Natural killer cell (primary cell): Measurements from ENCODE around the gene TNFRSF12A. TPM values are rescaled to one million over a fixed set of nuclear protein-coding genes. Genes with fewer than 3 reads are reported as not detected.

Experiments used
- ATAC-seq, 3 donors: fragments of 150-1000 bp in 2 of 3; fragments of 200-7000 bp in 1 of 3; cut with Tn5 transposase; 1 replicate in 1 of 3; 2 replicates in 2 of 3; pipeline ENCODE4 v1.10.0; 2021; ENCODE audit warnings: mild to moderate bottlenecking in 2 of 3, moderate library complexity in 2 of 3
- DNase-seq, 2 donors: peaks; one replicate each; pipeline versions ENCODE4 v3.0.0 to v3.0.0-alpha.2; 2013 to 2021; ENCODE audit warnings: mixed read lengths in 1 of 2
- H3K27ac ChIP-seq: one replicate; pipeline ENCODE4 v1.5.1; 2013; ENCODE audit warnings: mild to moderate bottlenecking, low read length
- H3K27me3 ChIP-seq: one replicate; pipeline ENCODE4 v1.6.1; 2013; ENCODE audit warnings: low read length; ENCODE audit not compliant: control insufficient read depth, insufficient read depth
- H3K36me3 ChIP-seq: one replicate; pipeline ENCODE4 v1.6.1; 2013; ENCODE audit warnings: low read length; ENCODE audit not compliant: control insufficient read depth, insufficient read depth
- H3K4me1 ChIP-seq: one replicate; pipeline ENCODE4 v1.6.1; 2013; ENCODE audit warnings: low read length; ENCODE audit not compliant: control insufficient read depth, insufficient read depth
- H3K4me3 ChIP-seq: one replicate; pipeline ENCODE4 v1.5.1; 2013; ENCODE audit warnings: low read length
- H3K9me3 ChIP-seq: one replicate; pipeline ENCODE4 v1.6.1; 2013; ENCODE audit warnings: low read length; ENCODE audit not compliant: control insufficient read depth, insufficient read depth
- H3K27ac Mint-ChIP-seq, 2 donors: one replicate each; pipeline ENCODE4 v1.8.0; 2022; ENCODE audit warnings: mild to moderate bottlenecking in 2 of 2, mixed read lengths in 2 of 2, moderate library complexity in 1 of 2
- H3K27me3 Mint-ChIP-seq, 2 donors: one replicate each; pipeline ENCODE4 v1.8.0; 2022; ENCODE audit warnings: low read depth in 2 of 2, mixed read lengths in 2 of 2
- H3K36me3 Mint-ChIP-seq: one replicate; pipeline ENCODE4 v1.8.0; 2022; ENCODE audit warnings: mixed read lengths
- H3K4me1 Mint-ChIP-seq, 2 donors: one replicate each; pipeline ENCODE4 v1.8.0; 2022; ENCODE audit warnings: mixed read lengths in 2 of 2
- H3K4me3 Mint-ChIP-seq: one replicate; pipeline ENCODE4 v1.8.0; 2022; ENCODE audit warnings: mild to moderate bottlenecking, moderate library complexity, mixed read lengths
- H3K9me3 Mint-ChIP-seq, 2 donors: one replicate each; pipeline ENCODE4 v1.8.0; 2022; ENCODE audit warnings: mixed read lengths in 2 of 2
- WGBS: methylation state at CpG from one replicate; pipeline ENCODE4 v1.1.7; 2013; ENCODE audit warnings: missing lambda C conversion rate; ENCODE audit not compliant: insufficient coverage; 5-methylcytosine and 5-hydroxymethylcytosine counted together
- intact Hi-C: fragments of 100-400 bp; cut with micrococcal nuclease; formaldehyde crosslinking; loops from one replicate; pipeline ENCODE4 v1.14.2; 2022
- total RNA-seq, 4 donors: library from RNA; stranded (reverse); fragments of 120-200 nt in 1 of 4; gene quantifications; one replicate each; pipeline versions ENCODE4 v1.2.3 to v1.2.4, GENCODE V29; 2013 to 2022
- TF ChIP-seq, protein P1 (sequence below): fragments of 200-600 bp; IDR thresholded peaks from one replicate; pipeline ENCODE4 v1.8.0; 2022; ENCODE audit warnings: antibody characterized with exemption

Gene TNFRSF12A
- total RNA-seq, 3 donors from 2014 or later (not counting 1 experiment from before 2014, with no cell fraction given) = 2.4 to 3.7 (median 3.1) TPM

DNA sequence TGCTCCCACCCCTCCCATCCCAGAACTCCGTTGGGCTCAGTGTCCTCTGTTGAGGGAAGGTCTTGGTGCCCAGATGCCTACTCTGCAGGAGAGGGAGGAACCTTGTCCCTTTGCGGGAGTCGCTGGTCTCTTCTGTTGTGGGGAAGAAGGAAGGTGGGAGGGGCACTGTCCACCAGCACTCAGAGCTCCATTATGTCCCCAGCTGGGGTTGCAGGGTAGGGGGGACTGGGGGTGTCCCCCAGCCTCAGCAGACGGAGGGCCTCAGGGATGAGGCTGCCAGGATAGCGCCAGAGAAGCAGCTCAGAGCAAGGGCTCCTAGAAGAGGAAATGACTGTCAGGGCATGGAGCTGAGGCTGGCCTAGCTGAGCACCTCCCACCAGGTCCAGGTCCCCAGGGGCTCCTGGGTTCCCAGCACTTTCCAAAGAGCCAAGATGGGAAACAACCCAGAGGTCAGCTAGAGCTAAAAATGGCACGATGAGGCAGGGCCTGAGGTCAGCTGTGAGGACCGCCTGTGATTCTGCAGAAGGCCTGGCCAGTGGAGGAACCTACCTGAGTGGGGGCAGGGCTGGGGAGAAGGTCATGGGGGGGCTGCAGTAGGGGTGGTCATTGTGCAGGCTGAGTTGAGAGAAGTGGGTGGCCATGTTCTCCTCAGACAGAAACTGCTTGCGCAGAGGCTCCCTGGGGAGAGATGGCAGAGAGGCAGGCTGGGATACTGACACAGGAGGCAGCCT lies 2.7 kb downstream of the TNFRSF12A start:
- Histone ChIP-seq H3K4me3 (no peak overlapping the region), H3K36me3 (peaks cover 15% of the 10 kb centered on the region), H3K27ac (peak overlapping the region; percentile 3), H3K4me1 (peaks cover 68% of the 10 kb centered on the region), H3K9me3 (no peaks in the 10 kb centered on the region), H3K27me3 (peaks cover 3% of the 10 kb centered on the region)
- peak overlapping the region; percentile 94 for H3K4me3 Mint-ChIP-seq
- no peaks in the 10 kb centered on the region for H3K9me3 Mint-ChIP-seq
- DNase-seq (peak in 1 of 2 donors; percentile 41), ATAC-seq (no peak)
- no peaks in the 10 kb centered on the region for H3K36me3 Mint-ChIP-seq
- WGBS = 74% methylated on average over 7 of the region's 8 CpGs
- peak overlapping the region; percentile 91 to 92 for H3K27ac Mint-ChIP-seq
- H3K27me3 Mint-ChIP-seq = no peaks in the 10 kb centered on the region
- TF ChIP-seq, protein P1, sequence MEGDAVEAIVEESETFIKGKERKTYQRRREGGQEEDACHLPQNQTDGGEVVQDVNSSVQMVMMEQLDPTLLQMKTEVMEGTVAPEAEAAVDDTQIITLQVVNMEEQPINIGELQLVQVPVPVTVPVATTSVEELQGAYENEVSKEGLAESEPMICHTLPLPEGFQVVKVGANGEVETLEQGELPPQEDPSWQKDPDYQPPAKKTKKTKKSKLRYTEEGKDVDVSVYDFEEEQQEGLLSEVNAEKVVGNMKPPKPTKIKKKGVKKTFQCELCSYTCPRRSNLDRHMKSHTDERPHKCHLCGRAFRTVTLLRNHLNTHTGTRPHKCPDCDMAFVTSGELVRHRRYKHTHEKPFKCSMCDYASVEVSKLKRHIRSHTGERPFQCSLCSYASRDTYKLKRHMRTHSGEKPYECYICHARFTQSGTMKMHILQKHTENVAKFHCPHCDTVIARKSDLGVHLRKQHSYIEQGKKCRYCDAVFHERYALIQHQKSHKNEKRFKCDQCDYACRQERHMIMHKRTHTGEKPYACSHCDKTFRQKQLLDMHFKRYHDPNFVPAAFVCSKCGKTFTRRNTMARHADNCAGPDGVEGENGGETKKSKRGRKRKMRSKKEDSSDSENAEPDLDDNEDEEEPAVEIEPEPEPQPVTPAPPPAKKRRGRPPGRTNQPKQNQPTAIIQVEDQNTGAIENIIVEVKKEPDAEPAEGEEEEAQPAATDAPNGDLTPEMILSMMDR = no peak
- intact Hi-C loops = no loop called here
- H3K4me1 Mint-ChIP-seq = peaks cover 35 to 54% of the 10 kb centered on the region in 2 donors

DNA sequence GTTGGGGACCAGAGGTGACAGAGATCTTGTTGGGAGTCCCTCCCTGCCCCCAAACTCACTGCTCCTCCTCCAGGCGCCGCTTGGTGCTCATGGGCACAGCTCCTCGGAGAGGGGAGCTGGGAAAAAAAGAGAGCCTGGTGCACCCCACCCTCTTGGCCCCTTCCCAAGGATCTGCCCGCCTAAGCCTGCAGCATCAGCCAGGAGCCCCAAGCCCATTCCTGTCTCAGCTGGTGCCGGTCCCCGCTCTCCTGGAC lies 3.2 kb downstream of the TNFRSF12A start:
- H3K36me3 Mint-ChIP-seq = no peaks in the 10 kb centered on the region
- peaks cover 0 to 2% of the 10 kb centered on the region in 2 donors for H3K27me3 Mint-ChIP-seq
- H3K4me1 Mint-ChIP-seq = peaks cover 35 to 54% of the 10 kb centered on the region in 2 donors
- DNase-seq (peak in 1 of 2 donors; percentile 58), ATAC-seq (no peak)
- H3K27ac Mint-ChIP-seq = peak overlapping the region; percentile 91 to 92
- TF ChIP-seq, protein P1 = no peak
- no peaks in the 10 kb centered on the region for H3K9me3 ChIP-seq
- intact Hi-C loops = no loop called here
- WGBS = 46% methylated on average over 6 of the region's 6 CpGs
- H3K27ac ChIP-seq = no peak overlapping the region
- peak overlapping the region; percentile 94 for H3K4me3 Mint-ChIP-seq
- peaks cover 15% of the 10 kb centered on the region for H3K36me3 ChIP-seq
- H3K4me3 ChIP-seq = peak overlapping the region; percentile 78
- no peaks in the 10 kb centered on the region for H3K27me3 ChIP-seq
- H3K9me3 Mint-ChIP-seq = no peaks in the 10 kb centered on the region
- H3K4me1 ChIP-seq = peaks cover 67% of the 10 kb centered on the region

DNA sequence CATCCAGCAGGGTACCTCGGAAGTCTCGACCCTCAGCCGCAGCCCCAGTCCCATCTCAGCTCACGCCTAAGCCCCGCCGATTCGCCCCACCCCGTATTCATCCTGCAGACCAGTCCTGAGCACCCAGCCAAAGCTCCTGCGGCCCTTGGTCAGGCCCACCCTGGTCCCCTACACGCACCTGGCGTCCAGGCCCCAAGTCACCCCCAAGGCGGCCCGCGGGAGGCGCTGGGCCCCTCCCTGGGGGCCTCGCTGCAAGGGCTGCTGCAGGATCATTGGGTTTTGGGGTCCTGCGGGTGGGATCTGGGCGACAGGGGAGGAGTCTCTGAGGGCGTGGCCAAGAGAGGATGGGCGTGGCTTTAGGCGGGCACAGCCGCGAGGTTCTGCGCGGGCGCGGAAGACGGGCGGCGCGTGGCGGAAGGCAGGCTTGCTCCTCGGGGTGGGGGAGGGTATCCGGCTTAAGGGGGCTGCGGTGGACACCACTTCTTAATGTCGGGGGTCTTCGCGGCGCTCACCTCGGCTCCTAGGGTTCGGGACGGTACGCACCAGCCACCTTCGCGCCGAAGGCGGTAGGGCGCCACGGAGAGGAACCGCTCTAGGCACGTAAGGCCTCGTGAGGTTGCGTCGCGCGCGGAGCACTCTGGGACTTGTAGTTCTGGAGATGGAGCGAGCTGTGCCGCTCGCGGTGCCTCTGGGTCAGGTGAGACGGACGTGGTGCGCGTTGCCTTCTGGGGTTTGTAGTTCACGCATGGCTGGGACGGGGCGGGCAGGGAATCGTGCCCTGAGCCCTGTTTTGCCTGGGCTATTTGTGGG lies 3.7 kb downstream of the TNFRSF12A start, which contains the start of the genes HCFC1R1 and THOC6:
Gene HCFC1R1 (minus strand): TSS at position 274 of the 810 bp plus-strand sequence. CDS start 1 bp downstream, at position 273.
Gene THOC6 (plus strand): TSS at position 367 of the 810 bp plus-strand sequence. CDS start 292 bp downstream, at position 659.
- Mint-ChIP-seq H3K36me3 (no peaks in the 10 kb centered on the region), H3K27me3 (peaks cover 0 to 5% of the 10 kb centered on the region in 2 donors), H3K4me1 (peaks cover 35 to 60% of the 10 kb centered on the region in 2 donors), H3K4me3 (peak within 1 kb of the TSS; percentile 94), H3K9me3 (no peaks in the 10 kb centered on the region), H3K27ac (peak within 1 kb of the TSS; percentile 91 to 92)
- Histone ChIP-seq H3K9me3 (no peaks in the 10 kb centered on the region), H3K4me3 (peak within 1 kb of the TSS; percentile 78), H3K36me3 (peaks cover 15% of the 10 kb centered on the region), H3K4me1 (peaks cover 69% of the 10 kb centered on the region), H3K27ac (peak within 1 kb of the TSS; percentile 86), H3K27me3 (peaks cover 4% of the 10 kb centered on the region)
- TF ChIP-seq, protein P1 = no peak
- DNase-seq (peak; percentile 91 to 99), ATAC-seq (peak; percentile 68 to 92 (median 83))
- under 1% methylated on average over 69 of the region's 69 CpGs for WGBS
- intact Hi-C loops = no loop called here
